GM23338 (cell line): ENCODE data around the gene SMIM22. TPM values are rescaled to one million over a fixed set of nuclear protein-coding genes. Genes with fewer than 3 reads are reported as not detected.

Experiments used
- ATAC-seq: fragments of 200-7000 bp; cut with Tn5 transposase; 3 replicates; pipeline ENCODE4 v1.9.1; 2020
- DNase-seq: peaks from one replicate; pipeline ENCODE4 v3.0.0-alpha.2; 2015; ENCODE audit warnings: low spot score
- H2AFZ ChIP-seq: fragments of 200-600 bp; sonication (generic); 2 replicates; pipeline ENCODE4 v1.8.0; 2016; ENCODE audit warnings: antibody characterized with exemption, mild to moderate bottlenecking, moderate library complexity
- H3F3A ChIP-seq: fragments of 200-600 bp; sonication (generic); replicated peaks from 2 replicates; pipeline ENCODE4 v1.8.0; 2017; ENCODE audit warnings: antibody characterized with exemption, mixed run types, low read depth
- H3K27ac ChIP-seq: fragments of 200-600 bp; sonication (generic); 2 replicates; pipeline ENCODE4 v1.6.1; 2016; ENCODE audit warnings: low read depth
- H3K27me3 ChIP-seq: fragments of 200-600 bp; sonication (generic); 2 replicates; pipeline ENCODE4 v1.8.0; 2016; ENCODE audit warnings: mild to moderate bottlenecking, mixed run types, moderate library complexity; ENCODE audit not compliant: insufficient read depth
- H3K36me3 ChIP-seq: fragments of 200-600 bp; sonication (generic); 2 replicates; pipeline ENCODE4 v1.8.0; 2016; ENCODE audit warnings: mild to moderate bottlenecking; ENCODE audit not compliant: insufficient read depth
- H3K4me1 ChIP-seq: fragments of 200-600 bp; sonication (generic); 2 replicates; pipeline ENCODE4 v1.8.0; 2016; ENCODE audit warnings: mild to moderate bottlenecking, moderate library complexity; ENCODE audit not compliant: insufficient read depth
- H3K4me2 ChIP-seq: fragments of 200-600 bp; sonication (generic); 2 replicates; pipeline ENCODE4 v1.7.1; 2017; ENCODE audit warnings: mixed run types
- H3K4me3 ChIP-seq: fragments of 200-600 bp; sonication (generic); 2 replicates; pipeline ENCODE4 v1.6.1; 2016; ENCODE audit warnings: mixed run types
- H3K79me2 ChIP-seq: fragments of 200-600 bp; sonication (generic); replicated peaks from 2 replicates; pipeline ENCODE4 v1.8.0; 2017; ENCODE audit warnings: mild to moderate bottlenecking; ENCODE audit not compliant: insufficient read depth
- H3K9me2 ChIP-seq: fragments of 200-600 bp; sonication (generic); 2 replicates; pipeline ENCODE4 v1.8.0; 2017; ENCODE audit not compliant: insufficient read depth
- H4K20me1 ChIP-seq: fragments of 200-600 bp; sonication (generic); replicated peaks from 2 replicates; pipeline ENCODE4 v1.8.0; 2017; ENCODE audit warnings: mild to moderate bottlenecking; ENCODE audit not compliant: insufficient read depth
- H3K27ac Mint-ChIP-seq: 2 replicates; pipeline ENCODE4 v1.8.0; 2020; ENCODE audit warnings: inconsistent platforms, mild to moderate bottlenecking, moderate library complexity, mixed read lengths
- H3K27me3 Mint-ChIP-seq: 3 replicates; pipeline ENCODE4 v1.8.0; 2022; ENCODE audit warnings: low read depth, mild to moderate bottlenecking, moderate library complexity, mixed read lengths, inconsistent platforms; ENCODE audit not compliant: insufficient read depth, poor library complexity
- H3K36me3 Mint-ChIP-seq: 3 replicates; pipeline ENCODE4 v1.8.0; 2021; ENCODE audit warnings: low read depth, mild to moderate bottlenecking, inconsistent platforms, moderate library complexity, mixed read lengths
- H3K4me1 Mint-ChIP-seq: 3 replicates; pipeline ENCODE4 v1.8.0; 2020; ENCODE audit warnings: mild to moderate bottlenecking, inconsistent platforms, mixed read lengths
- H3K4me3 Mint-ChIP-seq: 3 replicates; pipeline ENCODE4 v1.8.0; 2021; ENCODE audit warnings: moderate library complexity, mild to moderate bottlenecking, inconsistent platforms, mixed read lengths
- H3K9me3 Mint-ChIP-seq: 3 replicates; pipeline ENCODE4 v1.8.0; 2020; ENCODE audit warnings: moderate library complexity, mild to moderate bottlenecking, inconsistent platforms, mixed read lengths
- CTCF ChIP-seq, 2 experiments: fragments of 200-600 bp in 1 of 2; sonication (generic) in 1 of 2; conservative IDR thresholded peaks; 2 replicates each; pipeline versions ENCODE4 v1.5.1 to v1.6.1; 2016 to 2017; ENCODE audit warnings: antibody characterized with exemption in 2 of 2, low read depth in 2 of 2, mild to moderate bottlenecking in 2 of 2, moderate library complexity in 1 of 2
- ETS1 ChIP-seq: IDR thresholded peaks from 2 replicates; pipeline ENCODE4 v1.6.1; 2016; ENCODE audit warnings: antibody characterized with exemption
- EZH2phosphoT487 ChIP-seq: fragments of 200-600 bp; sonication (generic); IDR thresholded peaks from one replicate; pipeline ENCODE4 v1.8.1; 2018; ENCODE audit warnings: antibody characterized with exemption; ENCODE audit not compliant: unreplicated experiment
- JUNB ChIP-seq: IDR thresholded peaks from one replicate; pipeline ENCODE4 v1.6.1; 2016; ENCODE audit warnings: antibody characterized with exemption; ENCODE audit not compliant: unreplicated experiment
- NANOG ChIP-seq: IDR thresholded peaks from 2 replicates; pipeline ENCODE4 v1.6.1; 2016; ENCODE audit warnings: antibody characterized with exemption, borderline replicate concordance
- POLR2AphosphoS5 ChIP-seq: IDR thresholded peaks from 2 replicates; pipeline ENCODE4 v1.6.1; 2016; ENCODE audit warnings: antibody characterized with exemption, low read depth
- ZNF114 ChIP-seq: fragments of 250-450 bp; sonication (Bioruptor Pico); IDR thresholded peaks from 2 replicates; pipeline ENCODE4 v1.5.0; 2020; ENCODE audit warnings: mild to moderate bottlenecking, moderate library complexity
- ZNF331 ChIP-seq: fragments of 250-450 bp; sonication (Bioruptor Pico); IDR thresholded peaks from 2 replicates; pipeline ENCODE4 v1.5.0; 2020; ENCODE audit warnings: low read depth, mild to moderate bottlenecking, moderate library complexity
- ZNF462 ChIP-seq: fragments of 250-450 bp; sonication (Bioruptor Pico); IDR thresholded peaks from 2 replicates; pipeline ENCODE4 v1.5.0; 2020; ENCODE audit warnings: mild to moderate bottlenecking, moderate library complexity
- polyA plus RNA-seq: library from polyadenylated mRNA; unstranded; fragments of >200 nt; fragmentation: Nextera tagmentation; extraction: Ambion mirVana; gene quantifications from 2 replicates; pipeline ENCODE4 v1.2.1, GENCODE V29; 2016
- total RNA-seq: library from RNA; depleted of rRNA; stranded (reverse); fragments of >200 nt; shearing (Covaris generic); gene quantifications from 2 replicates; pipeline ENCODE4 v1.2.3, GENCODE V29; 2014

The SMIM22 gene
- total and polyA plus RNA-seq, 2 experiments from 2014 or later: 1.4 TPM; not detected in 1

GRCh38 chr16:4763791-4764190, 31.4 kb upstream of the SMIM22 start:
- ATAC-seq (no peak), DNase-seq (no peak)
- Histone ChIP-seq H3K4me1 (peaks cover 13% of the 10 kb centered on the region), H3K27me3 (no peaks in the 10 kb centered on the region), H2AFZ (no peak overlapping the region), H3K79me2 (peaks cover 17% of the 10 kb centered on the region), H3K4me2 (no peak overlapping the region), H4K20me1 (no peaks in the 10 kb centered on the region), H3F3A (peaks cover 8% of the 10 kb centered on the region; the same call in 1 of the 2 replicates), H3K27ac (no peak overlapping the region), H3K36me3 (peaks cover 10% of the 10 kb centered on the region; the same call in 1 of the 2 replicates), H3K9me2 (no peaks in the 10 kb centered on the region), H3K4me3 (no peak overlapping the region)
- Mint-ChIP-seq H3K4me1 (peaks cover 16% of the 10 kb centered on the region), H3K4me3 (no peak overlapping the region), H3K36me3 (peaks cover 58% of the 10 kb centered on the region), H3K27me3 (peaks cover 13% of the 10 kb centered on the region), H3K9me3 (no peaks in the 10 kb centered on the region; the same call in 2 of the 3 replicates), H3K27ac (no peak overlapping the region)
- no peak for TF ChIP-seq CTCF (conservative IDR thresholded peaks at IDR 0.05; ENCODE audit: low read depth in 2 of 2)
- no peak for TF ChIP-seq ZNF462 (CRISPR knock-in tag)
- TF ChIP-seq ZNF331 (CRISPR knock-in tag): no peak
- no peak for TF ChIP-seq ETS1
- no peak for TF ChIP-seq JUNB
- TF ChIP-seq POLR2AphosphoS5: no peak
- TF ChIP-seq ZNF114 (CRISPR knock-in tag): no peak
- TF ChIP-seq EZH2phosphoT487: no peak
- no peak for TF ChIP-seq NANOG
